Lower lobe of right lung (tissue), 2 donors: ENCODE results near the gene FILIP1L. TPM values are rescaled to one million over a fixed set of nuclear protein-coding genes. Genes with fewer than 3 reads are reported as not detected.

ENCODE experiments used
- ATAC-seq, 2 donors: fragments of 200-7000 bp; cut with Tn5 transposase; one replicate each; pipeline ENCODE4 v1.9.1; 2020 to 2022; ENCODE audit warnings: mild to moderate bottlenecking in 2 of 2, moderate library complexity in 2 of 2
- DNase-seq: peaks from one replicate; pipeline ENCODE4 v3.0.0-alpha.2; 2020
- H3K27ac ChIP-seq: fragments of 200-600 bp; one replicate; pipeline ENCODE4 v1.8.0; 2022
- H3K27me3 ChIP-seq: fragments of 200-600 bp; one replicate; pipeline ENCODE4 v1.8.0; 2022; ENCODE audit warnings: low read depth
- H3K36me3 ChIP-seq: fragments of 200-600 bp; one replicate; pipeline ENCODE4 v1.8.0; 2022; ENCODE audit warnings: mild to moderate bottlenecking
- H3K4me1 ChIP-seq: fragments of 200-600 bp; one replicate; pipeline ENCODE4 v1.8.0; 2022
- H3K4me3 ChIP-seq: fragments of 200-600 bp; one replicate; pipeline ENCODE4 v1.8.0; 2022; ENCODE audit warnings: mild to moderate bottlenecking
- H3K9me3 ChIP-seq: fragments of 200-600 bp; one replicate; pipeline ENCODE4 v1.8.0; 2022
- intact Hi-C: fragments of 100-400 bp; cut with DNase I; formaldehyde crosslinking; loops from one replicate; pipeline ENCODE4 v1.11.0; 2022
- total RNA-seq: library from RNA; stranded (reverse); fragmentation: NEBNext Ultra II Directional; extraction: Animal tissue kit (Norgen Biotek cat#: 25700); gene quantifications from one replicate; pipeline ENCODE4 v1.2.1, GENCODE V29; 2021
- TF ChIP-seq, protein P1 (sequence below): fragments of 200-600 bp; IDR thresholded peaks from one replicate; pipeline ENCODE4 v1.8.0; 2022; ENCODE audit warnings: antibody characterized with exemption, mild to moderate bottlenecking
- donor health status: DM: no; HTN: yes; CAD: no; lungs with severe emphysema.

FILIP1L gene
- total RNA-seq, 1 donor from 2014 or later: 25.0 TPM

- TF ChIP-seq, protein P1, sequence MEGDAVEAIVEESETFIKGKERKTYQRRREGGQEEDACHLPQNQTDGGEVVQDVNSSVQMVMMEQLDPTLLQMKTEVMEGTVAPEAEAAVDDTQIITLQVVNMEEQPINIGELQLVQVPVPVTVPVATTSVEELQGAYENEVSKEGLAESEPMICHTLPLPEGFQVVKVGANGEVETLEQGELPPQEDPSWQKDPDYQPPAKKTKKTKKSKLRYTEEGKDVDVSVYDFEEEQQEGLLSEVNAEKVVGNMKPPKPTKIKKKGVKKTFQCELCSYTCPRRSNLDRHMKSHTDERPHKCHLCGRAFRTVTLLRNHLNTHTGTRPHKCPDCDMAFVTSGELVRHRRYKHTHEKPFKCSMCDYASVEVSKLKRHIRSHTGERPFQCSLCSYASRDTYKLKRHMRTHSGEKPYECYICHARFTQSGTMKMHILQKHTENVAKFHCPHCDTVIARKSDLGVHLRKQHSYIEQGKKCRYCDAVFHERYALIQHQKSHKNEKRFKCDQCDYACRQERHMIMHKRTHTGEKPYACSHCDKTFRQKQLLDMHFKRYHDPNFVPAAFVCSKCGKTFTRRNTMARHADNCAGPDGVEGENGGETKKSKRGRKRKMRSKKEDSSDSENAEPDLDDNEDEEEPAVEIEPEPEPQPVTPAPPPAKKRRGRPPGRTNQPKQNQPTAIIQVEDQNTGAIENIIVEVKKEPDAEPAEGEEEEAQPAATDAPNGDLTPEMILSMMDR: no peak
- H3K27me3 ChIP-seq: no peaks in the 10 kb centered on the region
- no peaks in the 10 kb centered on the region for H3K36me3 ChIP-seq
- no peak for ATAC-seq
- no peak for DNase-seq
- H3K4me3 ChIP-seq: no peak overlapping the region
- H3K4me1 ChIP-seq: peaks cover 15% of the 10 kb centered on the region
- no peak overlapping the region for H3K27ac ChIP-seq
- intact Hi-C loops: no loop called here
- H3K9me3 ChIP-seq: no peaks in the 10 kb centered on the region
These were observed 210.4 kb downstream of the FILIP1L start for GRCh38 chr3:99903869-99904268.

DNA sequence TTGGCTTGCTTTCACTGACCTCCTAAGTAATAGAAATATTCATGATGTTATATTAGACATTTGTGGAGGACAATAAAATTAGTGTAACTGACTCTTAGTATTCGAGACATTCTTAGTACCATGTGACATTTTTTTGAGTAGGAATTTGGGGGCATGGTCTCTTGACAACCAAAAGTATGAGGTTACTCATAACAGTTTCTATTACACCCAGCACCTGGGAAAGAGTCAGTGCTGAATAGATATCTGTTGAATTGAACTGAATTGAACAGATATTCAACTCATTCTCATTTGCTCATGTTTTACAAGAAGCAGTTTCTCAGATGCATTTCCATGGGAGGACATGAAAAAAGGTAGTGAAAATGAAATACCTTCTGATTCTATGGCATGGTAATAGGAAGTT is 212.2 kb downstream of the FILIP1L start:
- intact Hi-C loops: no loop called here
- Histone ChIP-seq H3K36me3 (no peaks in the 10 kb centered on the region), H3K4me1 (peaks cover 15% of the 10 kb centered on the region), H3K4me3 (no peak overlapping the region), H3K27ac (no peak overlapping the region), H3K27me3 (no peaks in the 10 kb centered on the region), H3K9me3 (no peaks in the 10 kb centered on the region)
- TF ChIP-seq, protein P1: no peak
- DNase-seq (no peak), ATAC-seq (no peak)

- intact Hi-C loops: no loop called here
- H3K27me3 ChIP-seq: no peaks in the 10 kb centered on the region
These were observed 212.9 kb downstream of the FILIP1L start for GRCh38 chr3:99901200-99901926.

DNA sequence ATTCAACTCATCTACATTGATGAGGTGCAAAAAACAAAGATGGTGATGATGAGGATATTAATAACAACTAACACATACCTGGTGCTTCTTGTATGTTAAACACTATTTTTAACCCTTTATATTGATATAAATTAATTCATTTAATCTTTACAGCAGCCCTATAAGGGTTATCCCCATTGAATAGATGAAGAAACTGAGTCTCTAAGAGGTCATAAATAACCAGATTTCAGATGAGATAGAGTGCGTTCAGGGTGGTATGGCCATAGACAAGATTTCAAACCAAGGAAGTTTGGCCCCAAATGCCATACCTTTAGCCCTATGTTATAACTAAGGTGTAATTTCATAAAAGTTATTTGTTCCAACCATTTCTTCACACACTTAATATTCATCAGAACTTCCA is 214.1 kb downstream of the FILIP1L start:
- no peak for DNase-seq
- Histone ChIP-seq H3K9me3 (no peaks in the 10 kb centered on the region), H3K27me3 (no peaks in the 10 kb centered on the region), H3K36me3 (no peaks in the 10 kb centered on the region), H3K4me3 (no peak overlapping the region), H3K27ac (no peak overlapping the region), H3K4me1 (peaks cover 15% of the 10 kb centered on the region)
- no peak for ATAC-seq
- TF ChIP-seq, protein P1: no peak
- intact Hi-C loops: no loop called here

More at GRCh38 chr3:99901200-99901926, 212.9 kb downstream of the FILIP1L start:
- Histone ChIP-seq H3K4me1 (peaks cover 15% of the 10 kb centered on the region), H3K27ac (peak overlapping the region; percentile 16), H3K4me3 (no peak overlapping the region), H3K36me3 (no peaks in the 10 kb centered on the region), H3K9me3 (no peaks in the 10 kb centered on the region)
- peak; percentile 45 to 65 for ATAC-seq
- DNase-seq: no peak
- TF ChIP-seq, protein P1: no peak

GRCh38 chr3:99899603-99900002 is 214.7 kb downstream of the FILIP1L start:
- TF ChIP-seq, protein P1: no peak
- intact Hi-C loops: no loop called here
- DNase-seq (no peak), ATAC-seq (no peak)
- Histone ChIP-seq H3K4me3 (no peak overlapping the region), H3K27me3 (no peaks in the 10 kb centered on the region), H3K36me3 (no peaks in the 10 kb centered on the region), H3K9me3 (no peaks in the 10 kb centered on the region), H3K4me1 (peaks cover 15% of the 10 kb centered on the region), H3K27ac (no peak overlapping the region)
